Thyroid gland (tissue), 4 donors: ENCODE data around the gene HCN2.

Source experiments
- POLR2A ChIP-seq, 2 donors: fragments of 450-650 bp; IDR thresholded peaks; one replicate each; pipeline ENCODE4 v1.6.1; 2017; ENCODE audit warnings: antibody characterized with exemption in 2 of 2, mild to moderate bottlenecking in 2 of 2, moderate library complexity in 1 of 2
- TF ChIP-seq, protein P1 (sequence below), 6 experiments: fragments of 200-600 bp in 3 of 6; fragments of 450-650 bp in 3 of 6; sonication (generic) in 3 of 6; IDR thresholded peaks; one replicate each; pipeline ENCODE4 v1.5.1; 2016 to 2019; ENCODE audit warnings: antibody characterized with exemption in 6 of 6, mild to moderate bottlenecking in 2 of 6, inconsistent platforms in 1 of 6, moderate library complexity in 1 of 6

GRCh38 chr19:644363-644762 is 54.7 kb downstream of the HCN2 start:
- TF ChIP-seq, protein P1, sequence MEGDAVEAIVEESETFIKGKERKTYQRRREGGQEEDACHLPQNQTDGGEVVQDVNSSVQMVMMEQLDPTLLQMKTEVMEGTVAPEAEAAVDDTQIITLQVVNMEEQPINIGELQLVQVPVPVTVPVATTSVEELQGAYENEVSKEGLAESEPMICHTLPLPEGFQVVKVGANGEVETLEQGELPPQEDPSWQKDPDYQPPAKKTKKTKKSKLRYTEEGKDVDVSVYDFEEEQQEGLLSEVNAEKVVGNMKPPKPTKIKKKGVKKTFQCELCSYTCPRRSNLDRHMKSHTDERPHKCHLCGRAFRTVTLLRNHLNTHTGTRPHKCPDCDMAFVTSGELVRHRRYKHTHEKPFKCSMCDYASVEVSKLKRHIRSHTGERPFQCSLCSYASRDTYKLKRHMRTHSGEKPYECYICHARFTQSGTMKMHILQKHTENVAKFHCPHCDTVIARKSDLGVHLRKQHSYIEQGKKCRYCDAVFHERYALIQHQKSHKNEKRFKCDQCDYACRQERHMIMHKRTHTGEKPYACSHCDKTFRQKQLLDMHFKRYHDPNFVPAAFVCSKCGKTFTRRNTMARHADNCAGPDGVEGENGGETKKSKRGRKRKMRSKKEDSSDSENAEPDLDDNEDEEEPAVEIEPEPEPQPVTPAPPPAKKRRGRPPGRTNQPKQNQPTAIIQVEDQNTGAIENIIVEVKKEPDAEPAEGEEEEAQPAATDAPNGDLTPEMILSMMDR (IDR thresholded peaks at IDR 0.05) = no peak
- TF ChIP-seq POLR2A (IDR thresholded peaks at IDR 0.05) = no peak
